PFSK-1 (cell line): ENCODE data around the gene PHF12.

ENCODE experiments used
- FOXP2 ChIP-seq: optimal IDR thresholded peaks from 2 replicates; pipeline ENCODE3; 2011; ENCODE audit warnings: borderline replicate concordance, control low read depth, inconsistent platforms; ENCODE audit not compliant: insufficient read depth; ENCODE audit errors: extremely low read length, extremely low read depth
- POLR2AphosphoS5 ChIP-seq: IDR thresholded peaks from 2 replicates; pipeline ENCODE4 v1.6.1; 2012; ENCODE audit warnings: low read depth, mild to moderate bottlenecking, control low read depth, low read length, moderate library complexity
- REST ChIP-seq, 2 experiments: IDR thresholded peaks; 2 replicates each; pipeline versions ENCODE4 v1.6.1 to v1.8.0; 2011 to 2012; ENCODE audit warnings: low read depth in 2 of 2, low read length in 2 of 2, control low read depth in 1 of 2, inconsistent platforms in 1 of 2, mild to moderate bottlenecking in 1 of 2, moderate library complexity in 1 of 2; ENCODE audit not compliant: insufficient read depth in 1 of 2
- SIN3A ChIP-seq: IDR thresholded peaks from 2 replicates; pipeline ENCODE4 v1.6.1; 2012; ENCODE audit warnings: mild to moderate bottlenecking, low read length, moderate library complexity, borderline replicate concordance; ENCODE audit not compliant: insufficient read depth
- TAF1 ChIP-seq: IDR thresholded peaks from 2 replicates; pipeline ENCODE4 v1.6.1; 2012; ENCODE audit warnings: low read length, control low read depth, borderline replicate concordance; ENCODE audit not compliant: insufficient read depth

Gene PHF12

DNA sequence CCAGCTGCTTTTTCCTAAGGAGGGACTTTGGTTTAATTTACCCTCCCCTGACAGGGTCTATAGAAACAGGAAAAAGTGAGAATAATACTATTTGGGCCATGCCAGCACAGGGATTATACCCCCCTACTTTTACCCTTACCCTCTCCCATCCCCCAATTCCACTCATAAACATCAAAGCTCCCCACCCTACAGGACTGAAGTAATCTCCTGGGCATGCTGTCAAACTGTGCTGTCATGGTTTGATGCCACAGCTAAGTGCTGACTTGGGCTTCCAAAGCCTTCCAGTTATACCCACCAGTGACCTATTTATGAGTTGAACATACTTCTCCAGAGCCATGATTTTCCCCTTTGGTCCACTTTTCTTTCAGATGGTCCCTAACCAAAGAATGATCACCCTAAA lies 12.8 kb downstream of the PHF12 start:
- TF ChIP-seq POLR2AphosphoS5 (no peak), FOXP2 (no peak), REST (IDR thresholded peaks at IDR 0.05; ENCODE audit: insufficient read depth in 1 of 2, low read depth in 2 of 2, low read length in 2 of 2) (no peak), TAF1 (no peak), SIN3A (no peak)

- TF ChIP-seq REST (IDR thresholded peaks at IDR 0.05; ENCODE audit: insufficient read depth in 1 of 2, low read depth in 2 of 2, low read length in 2 of 2) (no peak), POLR2AphosphoS5 (no peak), SIN3A (no peak), FOXP2 (no peak), TAF1 (no peak)
Observed at GRCh38 chr17:28937044-28937729, 14.1 kb downstream of the PHF12 start.

DNA sequence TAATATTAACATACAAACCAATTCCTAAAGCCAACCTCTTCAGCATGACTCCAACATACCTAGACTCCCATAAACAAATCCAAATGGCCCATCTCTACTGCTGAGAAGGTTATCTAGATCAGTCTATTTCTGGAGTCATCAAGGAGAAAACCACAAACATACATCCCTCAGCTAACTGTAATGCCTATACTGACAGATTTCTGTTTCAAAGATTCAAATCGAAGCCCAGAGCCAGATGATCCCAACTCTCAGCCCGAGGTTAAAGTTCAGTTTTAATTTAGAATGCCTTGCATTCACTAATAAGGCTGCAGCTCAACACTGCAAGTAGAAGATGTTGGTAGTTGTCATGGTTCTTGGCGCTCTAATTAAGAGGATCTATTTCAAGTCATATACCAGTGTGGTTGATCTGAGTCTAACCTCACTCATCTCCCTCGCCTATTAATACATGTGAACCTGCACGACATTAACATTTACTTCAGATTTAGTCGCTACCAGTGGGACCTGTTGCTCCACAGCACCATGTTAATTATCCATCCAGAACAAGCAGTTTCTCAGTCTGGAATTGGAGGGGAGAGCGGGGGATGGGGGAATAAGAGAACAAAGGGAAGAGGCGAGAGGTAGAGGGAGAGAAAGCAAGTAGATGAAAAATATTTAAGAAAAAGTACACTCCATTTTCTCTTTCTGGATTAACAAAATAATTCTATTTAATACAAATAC lies 15.4 kb downstream of the PHF12 start:
- TF ChIP-seq REST (IDR thresholded peaks at IDR 0.05; ENCODE audit: insufficient read depth in 1 of 2, low read depth in 2 of 2, low read length in 2 of 2): no peak
- TF ChIP-seq FOXP2: no peak
- no peak for TF ChIP-seq TAF1
- TF ChIP-seq SIN3A: no peak
- TF ChIP-seq POLR2AphosphoS5: no peak

DNA sequence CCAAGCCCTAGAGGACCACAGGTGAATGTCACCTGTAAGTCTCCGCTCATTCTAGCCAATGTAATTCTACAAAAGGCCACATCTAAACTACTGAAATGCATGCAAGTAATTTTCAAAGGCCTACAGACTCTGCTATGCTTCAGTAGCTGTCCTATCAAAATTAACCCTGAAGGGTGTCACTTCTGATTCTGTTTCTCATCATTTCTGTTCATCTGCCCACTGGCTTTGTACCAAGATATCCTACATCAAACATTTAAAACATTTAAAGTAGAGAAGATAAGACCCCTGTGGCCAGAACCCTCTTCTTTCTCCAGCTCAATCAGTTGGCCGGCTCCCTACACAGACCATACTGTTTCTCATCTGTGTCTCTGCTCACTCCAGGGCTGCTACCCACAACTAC lies 21.5 kb downstream of the PHF12 start:
- TF ChIP-seq REST (IDR thresholded peaks at IDR 0.05; ENCODE audit: insufficient read depth in 1 of 2, low read depth in 2 of 2, low read length in 2 of 2) (no peak), TAF1 (no peak), SIN3A (no peak), FOXP2 (no peak)
